NCI-H187 (cell line): Measurements from ENCODE around the gene TAF1D.
"Not testable (repeated sequence)": the region's sequence is repeated elsewhere in the genome, so short reads cannot be mapped to it uniquely, and the experiment has no call there.

Experiments
- DNase-seq, 2 experiments: peaks; one replicate each; lab custom pipeline; 2025; lab: John Stamatoyannopoulos, UW

TAF1D gene

DNA sequence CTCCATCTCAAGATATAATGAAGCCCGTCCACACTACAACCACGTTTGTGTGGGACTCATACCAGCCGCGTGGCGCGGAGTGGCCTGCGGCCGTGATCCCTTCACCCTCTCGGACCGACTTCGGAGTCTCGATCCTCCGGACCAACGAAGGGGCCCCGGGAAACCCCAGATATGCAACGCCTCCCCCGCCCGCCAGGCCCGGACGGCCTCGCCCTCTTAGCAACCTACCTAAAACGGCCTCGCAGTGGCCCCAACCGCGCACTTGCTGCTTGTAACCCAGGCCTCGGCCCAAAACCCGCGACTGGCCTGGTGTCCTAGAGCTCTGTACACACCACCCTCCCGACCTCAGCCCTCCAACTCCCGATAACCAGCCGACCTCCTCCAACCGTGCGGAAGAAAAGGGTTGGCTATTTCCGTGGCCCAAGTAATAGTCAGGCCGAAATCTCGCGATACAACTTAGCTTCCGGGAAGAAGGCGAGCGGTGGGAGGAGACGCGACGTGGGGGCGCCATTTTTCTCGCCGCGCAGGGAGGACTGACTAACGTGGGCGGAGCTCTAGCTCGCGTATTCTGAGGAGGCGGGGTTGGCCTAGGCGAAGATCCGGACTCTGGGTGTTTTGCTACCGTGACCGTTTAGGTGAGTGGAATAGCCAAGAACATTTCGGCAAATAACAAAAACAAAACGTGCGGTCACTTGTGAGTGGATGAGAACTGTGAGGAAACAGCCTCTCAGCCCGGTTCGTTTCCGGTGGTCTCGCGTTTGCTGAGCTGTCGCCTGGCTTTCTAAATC, at the start of gene TAF1D, which contains the start of gene C11orf54:
TAF1D (minus strand) TSS at position 402 of the 788 bp plus-strand sequence. CDS start 2,191 bp downstream, outside the sequence.
C11orf54 (plus strand) TSS at position 579 of the 788 bp plus-strand sequence. CDS start 5,722 bp downstream, outside the sequence.
- peak; percentile 95 to 97 for DNase-seq

GRCh38 chr11:93784935-93785360, 43.7 kb upstream of the TAF1D start:
- DNase-seq, result no peak

DNA sequence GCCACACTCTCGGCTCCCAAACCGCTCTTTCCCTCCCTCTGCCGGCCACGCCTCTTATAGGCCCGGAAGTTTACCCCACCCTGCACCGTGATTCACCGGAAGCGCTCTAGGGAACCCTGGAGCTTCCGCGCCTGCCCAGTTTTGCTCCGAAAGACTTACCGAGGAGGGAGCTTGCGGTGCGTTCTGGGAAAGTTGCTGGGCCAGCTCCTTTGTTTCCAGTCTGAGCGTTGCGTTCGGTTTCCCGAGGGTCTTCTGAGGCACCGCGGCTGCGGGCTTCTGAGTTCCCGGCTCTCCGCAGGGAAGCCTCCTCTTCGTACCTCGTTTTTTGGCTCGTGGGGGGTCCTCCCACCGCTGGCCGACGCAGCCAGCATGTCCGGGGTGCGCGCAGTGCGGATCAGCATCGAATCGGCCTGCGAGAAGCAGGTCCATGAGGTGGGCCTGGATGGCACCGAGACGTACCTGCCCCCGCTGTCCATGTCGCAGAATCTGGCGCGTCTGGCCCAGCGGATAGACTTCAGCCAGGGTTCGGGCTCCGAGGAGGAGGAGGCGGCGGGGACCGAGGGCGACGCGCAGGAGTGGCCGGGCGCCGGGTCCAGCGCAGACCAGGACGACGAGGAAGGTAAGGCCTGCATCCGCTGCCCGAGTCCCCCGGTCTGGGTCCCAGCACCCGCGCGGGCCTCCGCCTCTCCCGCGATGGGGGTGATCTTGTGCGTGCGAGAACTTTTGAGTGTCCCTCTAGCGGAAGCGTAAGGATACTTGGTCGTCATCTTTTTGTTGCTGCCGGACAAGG, 43.0 kb upstream of the TAF1D start, which contains the start of gene MED17:
MED17 (plus strand) TSS at position 138 of the 790 bp plus-strand sequence; CDS start at position 370, 232 bp downstream.
- DNase-seq, result peak; percentile 86

- no peak for DNase-seq
These were observed 42.5 kb upstream of the TAF1D start for GRCh38 chr11:93783765-93784144.

GRCh38 chr11:93783362-93783761, 42.1 kb upstream of the TAF1D start:
- no peak for DNase-seq

- no peak for DNase-seq
These were observed 34.0 kb upstream of the TAF1D start for GRCh38 chr11:93775289-93775688.

- DNase-seq, result not testable (repeated sequence)
These were observed 33.3 kb upstream of the TAF1D start for GRCh38 chr11:93774560-93774959.

GRCh38 chr11:93773601-93774200, 32.4 kb upstream of the TAF1D start:
- DNase-seq, result no peak

GRCh38 chr11:93773045-93773477, 31.8 kb upstream of the TAF1D start:
- no peak for DNase-seq

GRCh38 chr11:93772123-93772522, 30.8 kb upstream of the TAF1D start:
- no peak for DNase-seq

DNA sequence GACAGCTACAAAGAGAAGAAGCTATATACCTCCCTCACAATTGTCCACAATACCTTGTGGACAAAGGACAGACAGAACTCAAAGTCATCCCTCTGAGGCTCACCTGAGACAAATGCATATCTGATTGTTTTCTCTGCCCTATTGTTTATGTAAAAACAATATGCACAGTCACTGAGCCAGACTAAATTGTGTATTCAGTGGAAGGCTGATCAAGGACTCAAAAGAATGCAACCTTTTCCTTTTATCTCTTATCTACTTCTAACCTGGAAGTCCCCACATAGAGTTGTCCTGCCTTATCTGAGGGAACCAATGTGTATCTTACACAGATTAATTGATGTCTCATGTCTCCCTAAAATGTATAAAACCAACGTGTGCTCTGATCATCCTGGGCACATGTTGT, 28.9 kb upstream of the TAF1D start:
- no peak for DNase-seq

DNA sequence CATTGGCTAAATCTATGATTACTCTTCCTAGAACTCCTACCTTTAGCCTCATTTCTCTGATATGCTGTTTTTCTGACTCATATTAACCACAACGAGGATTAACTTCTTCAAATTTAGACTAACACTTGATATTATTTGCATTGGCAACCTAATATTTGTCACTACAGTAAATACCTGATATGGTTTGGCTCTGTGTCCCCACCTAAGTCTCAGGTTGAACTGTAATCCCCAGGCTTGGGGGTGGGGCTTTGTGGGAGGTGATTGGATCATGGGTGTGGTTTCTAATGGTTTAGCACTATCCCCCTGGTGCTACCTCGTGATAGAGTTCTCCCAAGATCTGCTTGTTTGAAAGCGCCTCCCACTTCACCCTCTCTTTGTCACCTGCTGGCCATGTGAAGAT, 25.7 kb upstream of the TAF1D start:
- no peak for DNase-seq

DNA sequence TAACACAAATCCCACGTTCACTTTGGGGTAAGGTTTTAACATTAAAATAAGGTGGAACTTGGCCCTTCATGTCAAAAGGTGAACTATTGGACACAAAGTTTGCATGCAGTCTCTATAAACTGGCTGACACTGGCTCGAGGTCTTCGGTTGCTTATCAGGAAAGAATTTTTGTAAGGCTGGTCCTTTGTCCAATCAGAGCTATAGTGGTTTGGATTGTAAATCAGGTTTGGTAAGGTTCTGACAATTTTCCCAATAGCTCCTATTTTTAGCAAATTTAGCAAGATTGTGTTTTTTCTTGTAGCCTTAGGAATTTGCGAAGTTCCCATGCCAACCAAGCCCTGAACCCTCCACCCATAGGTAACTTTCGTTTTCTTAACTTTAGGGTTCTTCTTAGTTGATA, 25.2 kb upstream of the TAF1D start:
- DNase-seq, result no peak

GRCh38 chr11:93765551-93765950, 24.3 kb upstream of the TAF1D start:
- DNase-seq, result no peak

GRCh38 chr11:93761910-93762309, 20.6 kb upstream of the TAF1D start:
- no peak for DNase-seq

- not testable (repeated sequence) for DNase-seq
These were observed 17.8 kb upstream of the TAF1D start for GRCh38 chr11:93759123-93759522.

- no peak for DNase-seq
These were observed 16.9 kb upstream of the TAF1D start for GRCh38 chr11:93757924-93758865.

GRCh38 chr11:93757301-93757700, 16.0 kb upstream of the TAF1D start:
- no peak for DNase-seq

DNA sequence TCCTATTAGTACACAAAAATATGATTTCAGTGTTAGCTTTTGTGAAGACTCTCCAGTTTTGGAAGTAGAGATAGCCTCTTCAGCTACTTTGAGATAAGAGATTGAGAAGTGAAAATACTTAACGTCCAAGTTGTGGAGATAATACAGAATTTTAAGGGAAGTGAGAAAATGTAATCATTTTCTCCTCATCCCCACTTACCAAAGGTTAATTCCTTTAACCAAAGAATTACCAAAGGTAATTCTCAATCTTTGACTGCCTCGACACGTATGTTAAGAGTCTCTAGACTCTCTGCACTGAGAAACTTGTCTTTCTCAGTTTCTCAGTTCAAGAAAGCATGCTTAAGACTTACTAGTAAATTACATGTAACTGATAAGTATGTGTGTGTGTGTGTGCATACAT, 15.5 kb upstream of the TAF1D start:
- no peak for DNase-seq

GRCh38 chr11:93753241-93753640, 11.9 kb upstream of the TAF1D start:
- no peak for DNase-seq

GRCh38 chr11:93751001-93751400, 9.7 kb upstream of the TAF1D start:
- DNase-seq, result no peak
